Fibroblast of upper back skin (primary cell): Measurements from ENCODE around the gene SAP25.
"Not testable (repeated sequence)": the region's sequence is repeated elsewhere in the genome, so short reads cannot be mapped to it uniquely, and the experiment has no call there.

Experiments
- DNase-seq: peaks from one replicate; pipeline ENCODE4 v3.0.0-alpha.2; 2013

The SAP25 gene

DNA sequence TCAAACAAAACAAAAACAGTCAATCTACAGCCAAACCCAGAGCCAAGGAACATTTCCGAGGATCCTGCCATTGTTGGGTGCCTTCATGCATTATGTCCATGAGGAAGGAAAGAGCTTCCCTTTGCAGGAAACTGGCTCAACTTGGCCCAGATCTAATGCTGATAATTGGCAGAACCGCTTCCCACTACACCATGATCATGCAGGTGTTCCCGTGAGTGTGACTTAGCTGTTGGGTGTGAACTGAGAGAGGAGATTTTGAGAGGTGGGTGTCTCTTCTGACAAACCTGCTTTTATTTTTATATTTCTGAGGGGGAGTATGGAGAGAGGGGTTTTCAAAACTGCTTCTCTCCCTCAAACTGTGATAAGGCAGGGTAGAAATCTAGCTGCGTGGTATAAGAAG is 14.6 kb downstream of the SAP25 start:
- DNase-seq, result no peak

- DNase-seq, result peak; percentile 26
Observed at GRCh38 chr7:100556541-100556940, 17.2 kb downstream of the SAP25 start.

DNA sequence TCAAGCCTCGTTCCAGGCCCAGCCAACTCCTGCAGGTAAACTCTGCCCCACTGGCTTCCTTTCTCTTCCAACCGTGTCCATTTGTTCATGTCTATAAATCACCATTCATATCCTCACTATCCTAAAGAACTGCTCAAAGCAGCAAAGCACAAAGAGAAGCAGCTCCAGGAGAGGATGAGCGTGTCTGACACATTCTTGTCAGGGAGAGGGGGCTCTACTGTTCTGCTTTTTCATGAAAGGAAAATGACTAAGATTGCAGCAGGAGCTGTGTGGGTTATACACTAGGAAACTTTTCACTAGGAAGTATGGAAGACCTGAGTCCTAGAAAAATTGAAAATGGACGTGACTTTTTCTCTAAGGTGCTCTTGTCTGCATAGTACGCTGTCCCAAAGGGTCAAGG is 18.0 kb downstream of the SAP25 start:
- no peak for DNase-seq

DNA sequence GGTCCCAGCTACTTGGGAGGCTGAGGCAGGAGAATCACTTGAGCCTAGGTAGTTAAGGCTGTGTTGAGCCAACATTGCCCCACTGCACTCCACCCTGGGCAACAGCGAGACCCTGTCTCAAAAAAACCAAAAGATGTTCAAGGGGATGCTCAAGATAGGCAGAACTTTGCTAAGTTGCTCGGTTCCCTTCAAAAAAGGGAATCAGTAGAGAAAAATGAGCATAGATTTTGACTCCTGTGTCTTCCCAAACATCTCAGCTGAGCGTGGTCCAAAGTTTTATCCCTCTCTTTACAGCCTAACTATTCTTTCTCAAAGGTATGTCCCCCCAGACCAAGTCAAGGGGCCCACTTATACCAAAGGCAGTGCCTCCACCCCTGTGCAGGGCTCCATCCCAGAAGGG is 20.7 kb downstream of the SAP25 start:
- no peak for DNase-seq

DNA sequence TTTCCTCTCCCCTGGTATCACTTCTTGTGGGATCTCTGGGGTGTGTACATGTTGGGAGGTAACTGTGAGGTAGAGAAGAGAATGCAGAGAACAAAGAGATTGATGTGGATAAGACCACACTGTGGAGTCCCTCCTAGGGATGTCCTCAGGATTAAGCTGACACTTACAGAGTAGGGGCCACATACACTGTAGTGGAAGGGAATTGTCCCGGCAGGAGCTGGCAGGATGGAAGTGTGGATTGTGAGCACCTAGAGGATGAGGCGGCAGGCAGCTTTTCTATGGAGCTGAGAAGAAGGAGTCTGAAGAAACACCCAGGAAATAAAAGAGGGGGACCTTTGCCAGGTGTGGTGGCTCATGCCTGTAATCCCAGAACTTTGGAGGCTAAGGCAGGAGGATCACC is 21.2 kb downstream of the SAP25 start:
- DNase-seq, result no peak

- DNase-seq, result peak; percentile 66
Observed at GRCh38 chr7:100548446-100548845, 25.3 kb downstream of the SAP25 start.

- peak; percentile 56 for DNase-seq
Observed at GRCh38 chr7:100547872-100548271, 25.8 kb downstream of the SAP25 start.

- no peak for DNase-seq
Observed at GRCh38 chr7:100546926-100547800, 26.5 kb downstream of the SAP25 start.

DNA sequence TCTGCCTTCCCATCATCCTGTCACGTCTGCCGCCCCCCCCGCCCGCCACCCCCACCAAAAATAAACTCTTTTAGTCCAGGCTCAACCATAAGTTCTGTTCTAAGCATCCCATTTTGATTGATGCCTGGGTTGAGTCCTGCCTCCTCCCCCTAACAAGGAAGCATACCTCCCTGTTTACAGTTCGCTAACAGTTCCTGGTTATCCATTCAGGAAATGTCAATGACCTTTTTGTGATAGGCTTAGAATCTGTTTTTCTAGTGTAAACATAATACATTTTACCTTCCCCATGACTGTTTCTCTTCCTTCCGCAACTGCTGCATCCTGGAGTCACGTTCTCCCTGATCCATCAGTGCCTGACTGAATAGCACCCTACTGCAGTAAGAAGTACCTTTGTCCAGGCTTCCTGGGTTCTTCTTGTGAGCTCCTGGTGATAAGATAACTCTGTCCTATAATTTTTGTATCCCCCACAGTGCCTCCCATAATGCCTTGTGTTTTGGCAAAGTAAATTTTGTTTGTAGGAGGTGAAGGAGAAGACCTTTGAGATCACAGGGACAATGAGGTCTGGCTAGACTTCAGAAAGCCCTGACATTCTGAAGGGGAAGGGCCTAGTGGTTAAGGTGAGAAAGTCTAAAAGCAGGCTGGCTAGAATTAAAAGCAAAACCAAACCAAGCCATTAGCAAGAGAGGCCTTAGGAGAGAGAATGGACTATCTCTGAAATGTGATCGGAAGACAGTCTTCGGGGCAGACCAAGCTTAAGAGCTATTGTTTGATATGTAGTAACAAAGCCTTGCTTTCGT is 27.4 kb downstream of the SAP25 start:
- no peak for DNase-seq

DNA sequence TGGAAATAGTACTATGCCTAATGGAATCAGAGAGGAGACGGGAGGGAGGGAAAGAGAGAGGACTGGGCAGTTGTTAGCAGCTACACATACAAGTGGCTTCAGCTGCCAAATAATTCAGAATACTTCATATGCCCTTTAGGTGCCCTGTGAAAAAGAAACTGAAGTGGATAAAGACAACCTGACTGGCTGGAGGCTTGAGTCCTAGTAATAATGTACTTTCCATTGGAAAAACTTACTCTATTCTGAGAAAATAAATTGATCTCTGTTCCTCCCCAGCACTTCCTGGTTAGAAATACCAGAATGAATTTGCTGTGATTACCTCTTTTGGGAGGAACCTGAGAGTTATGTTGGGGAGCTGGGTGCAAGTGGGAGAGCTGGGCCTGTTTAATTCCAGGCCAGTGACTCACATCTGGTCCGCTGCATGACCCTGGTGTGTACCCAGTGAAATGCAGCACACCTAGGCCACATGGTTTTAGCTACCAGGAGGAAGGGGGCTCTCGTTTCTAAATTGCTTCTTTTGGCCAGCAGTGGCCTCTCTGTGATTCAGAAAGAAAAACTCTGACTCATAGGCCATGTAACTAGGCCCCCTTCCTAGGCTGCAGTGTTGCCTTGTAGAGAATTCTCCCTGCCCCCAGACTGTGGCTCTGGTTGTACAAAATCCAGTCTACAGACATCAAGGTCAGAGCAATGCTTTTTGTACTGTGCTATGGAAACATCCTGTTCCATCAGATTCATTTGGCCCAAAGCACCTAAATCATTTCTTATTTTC is 28.2 kb downstream of the SAP25 start:
- peak; percentile 93 for DNase-seq

- DNase-seq, result peak; percentile 13
Observed at GRCh38 chr7:100544967-100545359, 28.7 kb downstream of the SAP25 start.

DNA sequence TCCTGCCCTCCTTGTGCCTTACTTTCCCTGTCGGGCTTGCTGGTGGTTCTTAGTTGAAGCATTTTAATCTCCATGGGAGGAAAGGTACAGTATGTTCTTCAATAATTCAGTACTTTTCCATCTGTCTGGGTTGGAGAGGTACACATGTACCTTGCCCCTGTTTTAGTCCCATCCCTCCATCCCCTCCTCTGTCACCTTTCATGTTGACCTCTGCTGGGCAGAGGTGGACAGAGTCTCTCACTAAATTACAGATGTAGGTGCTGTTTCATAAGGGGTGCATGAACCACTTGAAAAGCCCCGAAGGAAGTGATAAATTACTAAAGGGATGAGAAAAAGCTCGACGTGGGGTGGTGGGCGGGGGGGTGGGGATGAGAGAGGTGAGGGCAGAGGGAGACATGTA is 29.3 kb downstream of the SAP25 start:
- DNase-seq, result no peak

DNA sequence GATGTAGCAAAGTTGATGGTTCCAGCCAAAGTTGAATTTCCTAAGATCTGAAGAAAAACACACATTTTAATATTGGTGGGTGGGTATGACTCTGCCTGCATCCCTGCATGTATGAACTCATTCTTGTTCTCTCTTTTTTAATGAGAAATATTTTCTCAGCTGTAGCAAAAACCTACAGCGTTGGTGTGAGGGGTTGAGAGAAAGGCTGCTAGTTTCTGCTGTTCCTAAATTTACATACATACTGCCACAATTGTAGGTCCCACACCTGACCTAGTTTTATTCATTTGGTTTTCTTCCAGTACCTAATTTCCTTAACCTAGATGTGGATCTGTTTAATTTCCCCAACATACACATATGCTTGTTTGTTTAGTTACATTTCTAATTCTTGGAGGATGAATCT is 30.1 kb downstream of the SAP25 start:
- DNase-seq, result no peak

GRCh38 chr7:100541309-100541708 is 32.4 kb downstream of the SAP25 start:
- not testable (repeated sequence) for DNase-seq

- no peak for DNase-seq
Observed at GRCh38 chr7:100540073-100540723, 33.5 kb downstream of the SAP25 start.

- no peak for DNase-seq
Observed at GRCh38 chr7:100539436-100540006, 34.2 kb downstream of the SAP25 start.

GRCh38 chr7:100538654-100539435 is 34.9 kb downstream of the SAP25 start, which contains the start of gene AGFG2:
TSS of gene AGFG2 (plus strand) at chr7:100539203. CDS start at chr7:100539347, 144 bp downstream.
- DNase-seq, result peak; percentile 100

DNA sequence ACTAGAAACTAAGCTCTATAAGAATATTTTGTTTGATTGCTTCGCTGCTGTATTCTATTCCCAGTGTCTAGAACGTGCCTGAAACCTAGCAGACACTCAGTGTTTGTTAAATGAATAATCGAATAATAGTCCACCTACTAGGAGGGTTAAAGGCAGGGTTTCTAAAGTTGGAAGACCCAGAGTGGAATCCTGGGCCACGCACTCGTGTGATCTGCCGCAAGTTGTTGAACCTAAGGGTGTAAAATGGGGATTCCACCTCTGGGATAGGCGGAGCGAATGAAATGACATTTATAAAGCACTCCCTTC is 35.4 kb downstream of the SAP25 start:
- no peak for DNase-seq

GRCh38 chr7:100536695-100537094 is 37.0 kb downstream of the SAP25 start:
- DNase-seq, result not testable (repeated sequence)

- not testable (repeated sequence) for DNase-seq
Observed at GRCh38 chr7:100535982-100536381, 37.7 kb downstream of the SAP25 start.

DNA sequence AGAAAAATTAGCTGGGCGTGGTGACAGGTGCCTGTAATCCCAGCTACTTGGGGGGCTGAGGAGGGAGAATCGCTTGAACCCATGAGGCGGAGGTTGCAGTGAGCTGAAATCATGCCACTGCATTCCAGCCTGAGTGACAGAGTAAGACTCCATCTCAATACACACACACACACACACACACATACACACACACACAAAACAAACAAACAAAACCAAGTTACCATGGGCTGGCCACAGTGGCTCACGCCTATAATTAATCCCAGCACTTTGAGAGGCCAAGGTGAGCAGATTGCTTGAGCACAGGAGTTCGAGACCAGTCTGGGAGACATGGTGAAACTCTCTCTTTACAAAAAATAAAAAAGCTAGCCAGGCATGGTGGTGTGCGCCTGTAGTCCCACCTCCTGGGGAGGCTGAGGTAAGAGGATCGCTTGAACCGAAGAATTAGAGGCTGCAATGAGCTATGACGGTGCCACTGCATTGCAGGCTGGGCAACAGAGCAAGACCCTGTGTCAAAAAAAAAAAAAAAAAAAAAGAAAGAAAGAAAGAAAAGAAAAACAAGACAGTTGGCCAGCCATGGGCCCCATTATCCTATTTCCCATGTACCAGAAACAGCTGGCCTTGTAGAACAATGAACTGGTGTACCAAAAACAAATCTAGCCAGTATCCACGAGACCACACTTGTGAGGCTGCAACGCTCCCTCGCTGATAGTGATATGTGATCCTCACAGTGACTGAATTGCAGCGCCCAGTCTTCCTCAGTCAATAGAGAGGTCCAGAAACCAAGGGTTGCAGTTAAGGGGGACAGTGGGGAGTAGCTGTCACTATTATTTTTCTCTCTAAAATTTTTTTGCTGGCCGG is 41.3 kb downstream of the SAP25 start:
- DNase-seq, result no peak
